A204.1 (cell line): ENCODE results near the gene LTA.
"Not testable (repeated sequence)": the region's sequence is repeated elsewhere in the genome, so short reads cannot be mapped to it uniquely, and the experiment has no call there.

ENCODE experiments used
- FAIRE-seq: peaks from 2 replicates; lab custom pipeline; 2012; peaks lifted over from hg19 to GRCh38; lab: Jason Lieb, UNC

LTA gene

GRCh38 chr6:31587791-31588777, 16.0 kb downstream of the LTA start:
- no peak for FAIRE-seq

DNA sequence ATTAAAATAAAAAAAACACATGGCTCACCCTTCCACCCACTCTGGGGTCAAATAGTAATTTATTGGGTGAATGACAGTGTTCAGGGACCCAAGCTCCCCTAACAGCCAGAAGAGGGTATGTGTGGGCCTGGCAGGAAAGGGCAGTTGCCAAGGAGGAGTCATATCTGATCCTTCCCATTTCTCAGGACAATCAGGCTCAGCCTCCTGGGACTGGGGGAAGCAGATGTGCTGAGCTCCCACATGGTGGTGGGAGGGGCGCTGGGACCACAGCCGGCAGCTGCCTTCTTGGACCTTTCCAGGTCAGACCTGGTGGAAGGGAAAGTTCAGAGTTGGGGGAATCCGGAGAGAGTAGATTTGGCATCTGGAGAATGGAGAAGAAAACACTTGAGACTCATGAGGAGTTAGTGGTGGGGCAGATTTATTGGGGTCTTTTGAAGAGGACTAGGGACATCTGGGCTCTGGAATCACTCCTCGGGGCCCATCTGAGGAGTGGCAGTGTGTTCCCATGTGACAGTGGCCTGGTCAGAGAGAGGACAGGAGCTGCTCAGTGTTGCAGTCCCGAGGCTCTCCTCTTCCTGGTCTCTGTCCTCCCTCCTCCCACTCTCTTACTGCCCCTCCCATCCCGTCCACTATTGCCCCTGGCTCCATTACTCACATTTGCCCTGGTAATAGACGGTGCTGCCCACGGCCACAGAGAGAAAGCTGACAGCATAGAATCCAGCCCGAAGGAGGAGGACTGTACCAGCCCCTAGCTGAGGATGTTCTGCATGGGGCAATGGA, 17.0 kb downstream of the LTA start:
- FAIRE-seq: no peak

GRCh38 chr6:31590691-31591090, 18.6 kb downstream of the LTA start:
- not testable (repeated sequence) for FAIRE-seq

- no peak for FAIRE-seq
Measured at GRCh38 chr6:31592396-31592771, 20.3 kb downstream of the LTA start.

DNA sequence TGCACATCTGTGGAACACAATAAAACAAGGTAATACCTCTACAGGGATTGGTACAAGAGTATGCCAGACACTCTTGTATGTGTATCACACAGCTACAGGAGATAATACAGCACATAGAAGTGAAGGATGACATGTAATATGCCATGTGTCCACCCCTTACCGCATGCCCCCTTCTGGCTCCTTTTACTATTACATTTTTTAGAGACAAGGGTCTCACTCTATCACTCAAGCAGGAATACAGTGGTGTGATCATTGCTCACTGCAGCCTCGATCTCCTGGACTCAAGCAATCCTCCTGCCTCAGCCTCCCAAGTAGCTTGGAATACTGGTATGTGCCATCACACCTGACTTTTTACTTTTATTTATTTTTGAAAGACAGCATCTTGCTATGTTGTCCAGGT, 24.9 kb downstream of the LTA start:
- FAIRE-seq: no peak

DNA sequence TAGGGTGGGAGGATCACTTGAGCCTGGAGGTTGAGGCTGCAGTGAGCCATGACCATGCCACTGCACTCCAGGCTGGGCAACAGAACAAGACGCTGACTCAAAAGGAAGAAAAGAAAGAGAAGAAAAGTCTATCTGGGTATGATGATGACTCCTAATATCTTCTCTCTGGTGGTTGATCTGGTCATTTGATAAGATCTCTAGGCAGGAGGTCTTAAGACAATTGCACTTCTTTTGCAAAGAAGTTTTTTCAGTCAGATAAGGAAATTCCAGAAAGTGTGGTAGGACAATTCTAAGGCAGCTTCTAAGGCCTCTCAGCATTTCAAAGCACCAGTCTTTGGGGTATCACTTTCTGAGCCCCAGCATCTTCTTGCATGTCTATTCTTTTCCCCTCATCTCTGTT, 35.2 kb downstream of the LTA start:
- no peak for FAIRE-seq

DNA sequence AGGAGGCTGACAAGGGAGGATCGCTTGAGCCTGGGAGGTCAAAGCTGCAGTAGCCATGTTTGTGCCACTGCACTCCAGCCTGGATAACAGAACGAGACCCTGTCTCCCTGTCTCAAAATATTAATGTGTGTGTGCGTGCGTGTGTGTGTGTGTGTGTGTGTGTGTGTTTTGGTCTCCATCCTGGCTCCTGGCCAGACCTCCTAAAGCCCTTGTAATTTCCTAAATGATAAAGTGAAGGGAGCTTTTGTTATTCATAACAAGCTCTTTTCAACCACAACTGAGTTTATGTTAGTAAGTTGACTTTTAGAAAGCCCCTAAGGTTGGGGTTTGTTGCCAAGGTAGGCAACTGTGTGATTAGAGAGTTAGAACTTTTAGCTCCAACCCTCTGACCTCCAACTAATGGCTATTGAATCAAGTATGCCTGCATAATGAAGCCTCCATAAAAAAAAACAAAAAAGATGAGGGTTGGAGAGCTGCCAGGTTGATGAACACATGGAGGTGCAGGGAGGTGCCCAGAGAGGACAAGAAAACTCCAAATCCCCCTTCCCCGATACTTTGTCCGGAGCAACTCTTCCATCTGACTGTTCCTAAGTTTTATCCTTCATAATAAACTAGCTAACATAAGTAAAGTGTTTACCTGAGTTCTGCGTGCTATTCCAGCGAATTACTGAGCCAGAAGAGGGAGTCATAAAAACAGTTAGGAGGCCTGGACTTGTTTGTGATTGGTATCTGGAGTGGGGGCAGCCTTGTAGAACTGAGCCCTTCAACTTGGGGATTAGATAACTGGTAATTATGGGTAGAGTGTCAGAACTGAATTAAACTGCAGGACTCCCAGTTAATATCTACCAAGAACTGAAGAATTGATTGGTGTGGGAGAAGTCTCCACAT, 37.7 kb downstream of the LTA start:
- FAIRE-seq: no peak

- no peak for FAIRE-seq
Measured at GRCh38 chr6:31610968-31611367, 38.9 kb downstream of the LTA start.

DNA sequence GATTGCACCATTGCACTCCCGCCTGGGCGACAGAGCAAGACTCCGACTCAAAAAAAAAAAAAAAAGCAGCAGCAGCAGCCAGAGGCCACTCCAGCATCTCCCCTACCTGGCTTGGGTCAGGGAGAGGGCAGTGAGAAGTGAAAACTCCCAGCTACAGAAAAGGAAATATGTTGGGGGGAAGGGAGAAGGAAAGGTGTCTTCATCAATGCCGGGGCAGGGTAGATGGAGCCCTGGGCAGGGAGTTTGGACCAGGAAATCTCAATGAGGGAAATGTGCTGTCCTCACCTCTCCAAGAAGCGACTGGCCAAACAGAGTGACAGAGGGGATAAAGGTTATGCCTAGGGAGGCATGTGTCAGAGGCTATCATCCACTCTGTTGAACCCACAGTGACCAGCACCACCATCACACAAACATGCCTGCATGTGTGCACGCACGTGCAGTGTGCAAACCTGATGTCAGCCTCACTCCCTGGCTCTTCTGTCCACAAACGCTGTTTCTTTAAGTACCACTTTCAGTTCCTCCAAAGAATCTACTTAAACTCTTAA, 42.1 kb downstream of the LTA start:
- FAIRE-seq: no peak

DNA sequence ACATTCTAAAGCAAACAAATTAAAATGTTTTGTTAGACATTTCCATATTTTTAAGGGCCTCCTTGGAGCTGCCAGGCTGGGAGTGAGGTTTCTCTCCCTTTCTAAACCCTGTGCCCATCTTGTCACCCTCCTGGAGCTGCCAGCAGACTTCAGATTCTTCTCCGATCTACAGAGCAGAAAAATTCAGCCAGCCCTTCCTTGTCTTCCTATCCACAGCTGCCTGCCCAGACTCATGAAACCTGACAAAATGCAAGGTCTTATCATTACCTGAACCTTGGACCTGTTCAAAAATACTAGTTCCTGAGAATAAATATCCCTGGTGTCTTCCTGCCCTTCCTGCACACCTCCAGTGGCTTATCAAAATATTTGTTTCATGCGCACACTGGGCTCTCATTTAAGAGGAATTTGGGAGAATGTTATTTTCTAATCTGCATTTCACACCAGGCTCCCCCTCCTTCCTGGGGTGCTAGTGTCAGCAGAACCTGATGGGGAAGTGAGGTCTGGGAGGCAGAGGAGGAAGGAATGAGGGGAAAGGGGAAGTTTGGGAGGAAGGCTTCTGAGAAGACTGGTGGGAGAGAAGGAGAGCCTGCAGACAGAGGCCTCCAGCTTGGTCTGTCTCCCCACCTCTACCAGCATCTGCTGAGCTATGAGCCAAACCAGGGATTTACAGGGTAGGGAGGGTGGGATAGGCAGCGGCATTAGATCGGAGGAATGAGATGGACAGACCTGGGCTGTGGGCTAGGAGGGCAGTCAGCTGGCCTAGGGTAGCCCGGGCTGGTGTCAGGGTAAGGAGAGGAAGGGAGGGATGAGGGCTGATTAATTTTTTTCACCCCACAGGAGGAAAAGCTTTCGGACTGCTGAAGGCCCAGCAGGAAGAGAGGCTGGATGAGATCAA, 42.8 kb downstream of the LTA start, which contains the start of gene AIF1:
Gene AIF1, plus strand, starts transcription at position 551 of the 895 bp plus-strand sequence. Its CDS starts 96 bp downstream, at position 647.
- FAIRE-seq: no peak

DNA sequence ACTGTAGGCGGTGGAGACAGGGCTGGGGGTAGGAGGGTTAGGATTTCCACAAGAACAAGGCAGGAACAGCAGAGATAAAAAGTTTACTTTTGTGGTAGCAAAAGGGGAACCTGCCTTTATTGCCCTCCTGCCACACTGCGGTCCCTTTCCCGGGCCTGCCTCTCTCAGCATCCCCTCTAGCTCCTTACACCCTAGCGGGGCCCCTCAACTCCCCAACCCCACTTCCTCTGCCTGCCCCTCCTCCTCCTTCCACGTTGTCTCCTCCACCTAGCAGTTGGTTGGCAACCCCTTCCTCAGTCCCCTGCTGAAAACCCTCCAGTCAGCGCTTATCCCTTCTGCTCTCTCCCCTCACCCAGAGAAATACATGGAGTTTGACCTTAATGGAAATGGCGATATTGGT, 43.7 kb downstream of the LTA start:
- no peak for FAIRE-seq

- FAIRE-seq: no peak
Measured at GRCh38 chr6:31617010-31617409, 44.9 kb downstream of the LTA start.

DNA sequence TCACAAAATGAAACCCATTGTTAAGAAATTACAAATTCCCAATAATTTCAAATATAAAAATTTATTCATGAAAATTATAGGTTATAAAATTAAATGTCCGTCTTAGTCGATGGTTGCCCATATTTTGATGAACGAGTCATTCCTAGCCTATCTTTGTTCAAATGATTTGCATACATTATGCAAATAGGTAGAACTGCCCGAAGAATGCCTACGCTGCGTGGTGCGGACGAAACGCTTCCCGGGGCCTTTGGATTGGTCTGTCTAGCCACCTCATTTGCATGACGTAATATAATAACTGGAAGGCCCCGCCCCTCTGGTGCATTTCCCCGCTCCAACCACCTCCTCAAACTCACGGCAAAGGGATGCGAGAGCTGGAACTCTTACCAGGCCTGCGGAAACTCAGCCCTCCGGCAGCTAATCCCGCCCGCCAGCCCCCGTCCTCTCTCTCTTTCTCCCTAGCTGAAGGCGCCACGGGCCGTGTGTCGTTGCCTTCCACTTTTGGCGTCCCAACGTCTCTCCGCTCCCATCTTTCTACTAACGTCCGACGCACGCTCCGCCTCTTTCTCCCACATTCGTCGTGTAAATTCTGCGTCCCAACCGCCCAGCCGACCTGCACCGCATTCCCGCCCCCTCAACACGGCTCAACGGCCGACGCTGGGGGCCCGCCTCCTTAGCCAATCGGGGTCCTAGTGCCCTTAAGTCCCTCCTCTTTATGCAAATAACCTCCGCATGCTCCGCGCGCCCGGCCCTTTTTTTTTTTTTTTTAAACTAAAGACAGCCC, 47.9 kb downstream of the LTA start:
- peak; percentile 99 for FAIRE-seq

- FAIRE-seq: no peak
Measured at GRCh38 chr6:31620586-31621319, 48.7 kb downstream of the LTA start, which contains the start of gene PRRC2A. Gene PRRC2A (plus strand): TSS chr6:31620715. CDS start chr6:31622790, 2,075 bp downstream.

DNA sequence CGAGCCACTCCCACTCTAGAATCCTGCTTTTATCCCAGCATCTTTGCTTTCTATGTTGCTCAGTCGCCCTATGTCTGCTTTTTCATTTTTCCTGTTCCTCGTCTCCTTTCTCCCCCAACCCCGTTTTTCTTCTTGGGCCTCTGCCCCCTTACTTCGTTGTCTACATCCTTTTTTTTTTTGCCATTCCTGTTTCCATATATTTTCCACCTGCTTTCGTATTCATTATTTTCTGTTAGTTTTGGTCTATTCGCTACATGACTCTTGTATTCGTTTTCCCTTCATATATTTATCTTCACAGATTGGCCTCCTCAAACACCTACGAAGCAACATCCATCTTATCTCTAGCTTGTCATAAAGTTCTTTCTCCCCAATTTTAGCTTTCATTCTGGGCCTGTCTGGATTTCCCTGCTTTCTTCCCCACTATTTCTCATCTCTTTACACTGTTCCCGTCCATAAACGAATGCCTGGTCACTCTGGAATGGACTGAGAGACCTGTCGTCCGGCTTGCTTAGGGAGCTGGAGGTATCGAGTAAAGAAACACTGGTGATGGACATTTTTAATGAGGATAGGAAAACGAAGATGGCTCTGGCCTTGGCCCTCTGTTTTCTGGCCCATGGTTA, 49.3 kb downstream of the LTA start:
- FAIRE-seq: no peak

DNA sequence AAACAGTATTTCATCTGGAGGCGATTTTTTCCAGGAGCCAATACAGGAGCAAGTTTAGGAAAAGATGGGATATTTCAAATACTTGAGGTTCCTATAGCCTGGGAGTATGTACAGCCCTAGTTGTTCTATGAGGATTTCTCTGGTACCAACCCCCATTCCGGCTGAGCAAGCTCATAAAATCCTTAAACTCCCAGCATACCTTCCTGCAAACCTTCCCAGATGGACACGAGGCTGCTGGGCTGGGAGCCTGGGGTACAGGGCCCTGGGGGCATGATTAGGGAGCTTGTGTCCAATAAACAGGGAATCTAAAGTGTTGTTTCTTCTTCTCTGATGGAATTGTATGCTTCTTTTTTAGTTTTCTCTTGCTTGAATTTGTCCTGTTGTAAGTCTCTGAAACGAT, 49.9 kb downstream of the LTA start:
- FAIRE-seq: no peak

DNA sequence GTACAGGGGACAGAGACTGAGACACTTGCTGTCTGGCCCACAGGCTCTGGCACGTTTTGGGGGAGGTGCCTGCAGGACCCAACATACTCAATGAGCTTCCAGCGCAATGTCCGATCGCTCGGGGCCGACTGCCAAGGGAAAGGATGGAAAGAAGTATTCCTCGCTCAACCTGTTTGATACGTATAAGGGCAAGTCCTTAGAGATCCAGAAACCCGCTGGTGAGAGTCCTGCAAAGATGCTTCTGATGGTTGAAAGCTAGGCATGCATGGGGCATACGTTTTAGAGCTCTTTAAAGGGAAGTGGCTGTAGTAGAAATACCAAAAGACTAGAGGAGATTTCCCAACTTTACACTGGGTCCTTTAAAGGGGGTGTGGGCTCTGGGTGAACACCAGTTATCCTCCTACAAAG, 50.6 kb downstream of the LTA start:
- FAIRE-seq: no peak
